ENCODE results near the gene A1CF.
A peak's percentile ranks its signal among the peaks of the same experiment; 100 is the strongest.
"Not testable (repeated sequence)": the region's sequence is repeated elsewhere in the genome, so short reads cannot be mapped to it uniquely, and the experiment has no call there.

Gene A1CF

DNA sequence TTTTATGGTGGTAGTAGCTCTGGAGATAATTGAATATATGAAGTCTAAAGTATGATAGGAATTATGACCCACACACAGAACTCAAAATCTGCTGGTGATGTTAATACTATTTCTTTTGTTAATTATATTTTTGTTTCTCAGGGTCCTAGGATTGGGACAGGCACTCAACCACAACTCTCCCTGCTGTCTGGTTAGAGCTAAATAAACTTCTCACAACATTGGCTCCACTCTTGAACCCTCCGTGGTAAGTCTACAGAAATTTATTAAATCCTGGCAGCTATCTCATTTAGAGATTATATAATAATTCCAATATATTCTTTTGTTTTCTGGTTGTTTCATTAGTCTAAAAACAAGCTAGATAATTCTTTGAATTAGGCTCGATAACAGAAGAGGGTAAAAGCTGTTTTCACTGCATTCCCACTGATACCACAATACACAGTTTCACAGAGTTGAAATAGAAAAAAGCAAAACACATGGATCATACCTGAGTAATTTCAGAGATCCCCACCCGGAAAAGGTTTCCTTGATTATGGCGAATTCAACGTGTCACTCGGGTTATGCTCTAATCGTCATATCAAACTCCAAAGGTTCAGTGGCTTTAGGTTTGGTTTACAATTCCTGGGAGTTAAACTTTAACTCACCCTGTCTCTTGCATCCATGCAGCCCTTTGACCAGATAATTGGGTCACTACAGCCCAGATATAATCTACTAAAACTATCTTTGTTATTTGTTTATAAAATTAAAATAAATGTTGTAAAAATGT is at the start of gene A1CF:
Gene A1CF, minus strand, starts transcription at position 531 of the 763 bp plus-strand sequence. CDS start 25,687 bp downstream, outside the sequence.
- FAIRE-seq = peak; percentile 37

DNA sequence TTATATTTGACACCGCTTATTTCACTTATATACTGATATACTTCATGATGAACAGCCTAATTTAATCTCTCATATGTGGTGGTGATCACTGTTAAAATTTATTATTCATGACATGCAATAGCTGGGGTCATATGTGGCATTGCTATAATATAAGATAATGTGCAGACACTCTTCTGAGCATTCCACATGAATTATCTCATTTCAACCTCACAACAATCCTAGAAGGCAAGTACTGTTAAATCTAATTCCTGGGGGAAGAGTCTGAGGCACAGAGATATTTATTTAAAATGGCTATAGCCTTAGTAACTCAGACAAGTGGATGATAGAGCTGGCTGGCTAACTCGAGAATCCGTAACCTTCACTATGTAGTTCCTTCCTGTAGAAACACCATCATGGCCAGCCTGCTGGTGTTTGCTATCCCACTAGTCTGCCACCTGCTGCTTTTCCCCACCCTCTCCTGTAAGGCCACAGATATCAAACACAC is 46.6 kb upstream of the A1CF start:
- peak; percentile 23 for FAIRE-seq

- no peak for FAIRE-seq
Observed at GRCh38 chr10:50929670-50930069, 44.2 kb upstream of the A1CF start.

GRCh38 chr10:50928190-50928552 is 42.7 kb upstream of the A1CF start:
- no peak for FAIRE-seq

DNA sequence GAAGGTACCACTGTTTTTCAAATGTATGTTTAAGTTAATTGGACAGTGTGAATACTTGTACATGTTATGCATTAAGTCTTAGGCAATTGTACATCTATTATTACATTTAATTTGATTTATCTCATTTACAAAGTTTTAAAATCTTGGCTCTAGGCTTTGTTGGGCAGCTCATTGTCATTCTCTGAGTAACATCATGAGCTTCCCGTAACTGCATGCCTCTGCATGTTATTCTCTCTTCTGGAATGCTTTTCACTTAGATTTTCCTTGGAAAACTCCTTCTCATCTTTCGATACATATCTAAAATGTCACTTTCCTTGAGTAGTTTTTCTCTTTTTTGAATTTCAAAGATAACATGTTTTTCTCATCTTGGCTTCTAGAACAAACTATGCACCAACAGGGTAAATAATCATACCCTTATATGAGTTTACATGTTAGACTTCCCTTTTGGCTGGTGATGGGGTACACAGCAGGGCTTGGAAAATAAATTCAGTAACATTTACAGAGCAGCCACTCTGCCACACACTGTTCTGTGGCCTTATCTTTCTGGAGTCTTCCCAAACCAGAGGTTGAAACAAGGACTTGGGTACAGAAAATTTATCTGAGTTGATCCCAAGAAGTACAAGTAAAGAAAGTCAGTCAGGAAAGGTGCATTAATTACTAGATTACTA is 42.2 kb upstream of the A1CF start:
- no peak for FAIRE-seq

DNA sequence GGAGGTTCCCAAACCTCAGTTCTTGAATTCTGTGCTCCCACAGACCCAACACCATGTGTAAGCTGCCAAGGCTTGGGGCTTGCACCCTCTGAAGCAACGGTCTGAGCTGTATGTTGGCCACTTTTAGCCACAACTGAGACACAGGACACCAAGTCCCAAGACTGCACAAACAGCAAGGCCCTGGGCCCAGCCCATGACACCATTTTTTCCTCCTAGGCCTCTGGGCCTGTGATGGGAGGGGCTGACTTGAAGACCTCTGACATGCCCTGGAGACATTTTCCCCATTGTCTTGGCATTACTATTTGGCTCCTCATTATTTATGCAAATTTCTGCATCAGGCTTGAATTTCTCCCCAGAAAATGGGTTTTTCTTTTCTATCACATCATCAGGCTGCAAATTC is 38.0 kb upstream of the A1CF start:
- FAIRE-seq = not testable (repeated sequence)

GRCh38 chr10:50919010-50919409 is 33.6 kb upstream of the A1CF start:
- no peak for FAIRE-seq

GRCh38 chr10:50918529-50918928 is 33.1 kb upstream of the A1CF start:
- no peak for FAIRE-seq

DNA sequence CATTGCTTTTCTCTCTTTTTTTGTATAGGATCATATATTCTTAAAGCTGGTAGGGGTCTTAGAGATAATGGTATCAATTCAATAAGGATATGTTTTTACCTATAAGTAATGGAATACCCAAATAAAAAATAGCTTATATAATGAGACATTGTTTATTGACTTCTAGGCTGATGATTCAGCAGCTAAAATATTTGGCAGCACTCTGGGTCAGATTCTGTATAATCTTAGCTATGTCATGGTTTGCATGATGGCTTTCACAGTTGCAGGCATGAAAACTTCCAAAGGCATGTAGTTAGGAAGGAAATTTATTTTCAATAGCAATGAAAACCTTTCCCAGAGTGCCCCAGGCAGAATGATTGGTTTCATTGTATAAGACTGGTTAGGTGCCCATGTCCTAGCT is 32.1 kb upstream of the A1CF start:
- no peak for FAIRE-seq

DNA sequence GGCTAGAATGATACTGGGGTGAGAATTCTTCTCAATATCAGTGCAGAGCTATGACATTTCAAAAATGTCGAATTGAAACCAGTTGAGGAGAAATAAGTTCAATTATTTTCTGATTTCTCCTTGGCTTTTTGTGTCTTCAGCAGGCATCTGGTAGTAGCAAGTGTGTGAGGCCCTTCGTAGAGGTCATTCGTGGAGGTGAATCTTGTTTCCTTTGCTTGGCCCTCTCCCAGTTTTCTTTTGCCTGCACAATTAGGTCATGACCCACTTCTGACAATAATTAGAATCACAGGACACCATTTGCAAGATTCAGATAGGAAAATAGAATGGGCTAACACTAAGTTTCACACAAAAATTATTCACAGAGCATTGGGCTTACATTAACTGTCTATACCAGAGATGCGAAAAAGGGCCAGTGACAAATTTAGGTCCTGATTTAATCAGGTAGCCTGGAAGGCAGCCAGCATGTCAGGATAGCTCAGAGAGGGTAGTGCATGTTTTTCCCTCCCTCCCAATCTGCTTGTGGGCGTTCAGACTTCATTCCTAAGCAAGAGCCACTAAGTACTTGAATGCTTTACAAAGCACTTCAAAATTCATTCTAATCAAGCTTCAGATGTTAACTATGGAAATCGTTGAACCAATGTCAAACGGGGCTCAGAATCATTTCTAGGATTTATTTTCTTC is 24.0 kb upstream of the A1CF start:
- no peak for FAIRE-seq

DNA sequence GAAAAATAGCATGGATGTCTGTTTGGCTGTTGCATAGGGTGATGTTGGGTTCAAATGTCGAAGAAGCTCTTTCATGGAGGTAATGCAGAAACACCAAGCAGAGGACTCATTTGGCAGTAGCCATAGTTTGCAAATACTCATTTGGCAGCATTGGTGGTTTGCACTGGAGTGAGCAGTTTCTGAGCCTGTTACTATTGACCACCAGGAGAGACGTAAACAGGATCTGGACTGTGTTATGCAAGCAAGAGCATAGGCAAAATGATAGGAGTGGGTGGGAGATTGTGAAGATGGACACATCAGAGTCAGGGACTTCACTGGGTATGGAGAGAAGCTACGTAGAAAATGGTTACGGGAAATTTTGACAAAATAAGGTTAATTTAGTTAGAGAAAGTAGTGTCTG is 22.9 kb upstream of the A1CF start:
- no peak for FAIRE-seq

DNA sequence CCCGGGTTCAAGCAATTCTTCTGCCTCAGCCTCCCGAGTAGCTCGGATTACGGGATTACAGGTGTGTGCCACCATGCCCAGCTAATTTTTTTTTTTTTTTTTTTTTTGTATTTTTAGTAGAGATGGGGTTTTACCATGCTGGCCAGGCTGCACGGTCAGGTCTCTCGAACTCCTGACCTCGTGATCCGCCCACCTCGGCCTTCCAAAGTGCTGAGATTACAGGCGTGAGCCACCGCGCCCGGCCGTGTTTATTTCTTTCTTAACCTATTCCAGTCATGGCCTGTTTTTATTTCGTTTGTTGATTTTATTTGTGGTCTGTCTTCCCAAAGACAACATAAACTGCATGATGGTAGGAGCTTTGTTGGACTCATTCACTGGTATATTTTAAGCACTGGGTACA is 20.4 kb upstream of the A1CF start:
- FAIRE-seq = not testable (repeated sequence)

DNA sequence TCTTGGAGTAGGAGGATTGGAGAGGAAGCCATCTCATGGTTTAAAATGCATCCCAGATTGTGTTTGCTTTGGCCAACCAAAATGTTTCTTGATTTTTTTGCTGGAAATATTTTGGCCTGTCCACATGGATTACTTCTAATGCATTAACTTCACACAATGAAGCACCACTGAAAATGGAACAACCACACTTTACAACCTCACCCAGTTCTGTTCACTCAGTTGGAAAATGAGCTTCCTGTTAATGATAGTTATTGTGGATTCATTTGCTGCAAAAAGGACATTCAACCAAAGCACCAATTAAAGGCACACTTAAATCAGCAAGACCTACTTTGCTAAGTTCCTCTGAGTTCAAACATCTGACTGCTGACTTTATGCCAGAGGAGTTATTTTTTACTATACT is 11.3 kb upstream of the A1CF start:
- no peak for FAIRE-seq

- FAIRE-seq = no peak
Observed at GRCh38 chr10:50894312-50894711, 8.9 kb upstream of the A1CF start.

GRCh38 chr10:50892467-50892866 is 7.0 kb upstream of the A1CF start:
- FAIRE-seq = no peak

GRCh38 chr10:50884302-50884701 is 1.1 kb downstream of the A1CF start:
- FAIRE-seq = peak; percentile 55

DNA sequence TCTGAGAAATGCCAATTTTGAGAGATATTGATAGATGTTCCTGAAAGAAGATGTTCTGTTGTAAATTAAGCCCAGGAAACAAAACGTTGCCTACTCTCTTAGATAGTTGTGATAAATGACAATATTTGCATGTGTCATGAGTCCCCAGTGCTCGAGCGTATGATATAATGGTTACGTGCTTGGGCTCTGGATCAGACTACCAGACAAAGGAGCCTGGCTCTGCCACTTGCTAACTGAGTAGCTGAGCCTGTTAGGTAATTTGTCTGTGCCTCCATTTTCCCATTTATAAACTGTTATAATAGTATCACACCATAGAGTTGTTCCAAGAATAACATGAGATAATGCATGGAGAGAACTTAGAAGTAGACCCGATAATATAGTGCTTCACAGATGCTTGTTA is 1.8 kb downstream of the A1CF start:
- no peak for FAIRE-seq

- FAIRE-seq = no peak
Observed at GRCh38 chr10:50882540-50882983, 2.9 kb downstream of the A1CF start.

DNA sequence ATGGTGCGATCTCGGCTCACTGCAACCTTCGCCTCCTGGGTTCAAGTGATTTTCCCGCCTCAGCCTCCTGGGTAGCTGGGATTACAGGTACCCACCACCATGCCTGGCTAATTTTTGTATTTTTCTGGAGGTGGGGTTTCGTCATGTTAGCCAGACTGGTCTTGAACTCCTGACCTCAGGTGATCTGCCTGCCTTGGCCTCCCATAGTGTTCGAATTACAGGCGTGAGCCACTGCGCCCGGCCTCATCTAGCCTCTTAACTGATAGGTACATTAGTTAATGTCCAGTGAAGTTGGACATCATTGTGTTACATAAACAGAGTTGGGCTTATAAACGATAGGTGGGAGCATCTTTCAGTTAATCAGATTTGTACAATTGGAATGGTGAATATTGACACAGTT is 4.4 kb downstream of the A1CF start:
- FAIRE-seq = not testable (repeated sequence)

DNA sequence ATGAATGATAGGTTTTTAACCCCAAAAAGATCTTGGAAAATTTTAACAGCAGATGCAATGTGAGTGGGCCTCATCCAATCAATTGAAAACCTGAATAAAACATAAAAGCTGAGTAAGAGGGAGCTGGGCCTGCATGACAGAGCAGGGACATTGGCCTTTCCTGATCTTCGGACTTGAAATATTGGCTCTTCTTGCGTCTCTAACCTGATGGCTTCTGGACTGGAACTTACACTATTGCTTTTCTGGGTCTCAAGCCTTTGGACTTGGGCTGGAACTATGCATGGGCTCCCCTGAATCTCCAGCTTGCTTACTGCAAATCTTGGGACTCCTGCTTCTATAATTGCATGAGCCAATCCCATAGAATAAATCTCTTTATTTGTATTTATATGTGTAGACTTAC is 9.0 kb downstream of the A1CF start:
- no peak for FAIRE-seq

DNA sequence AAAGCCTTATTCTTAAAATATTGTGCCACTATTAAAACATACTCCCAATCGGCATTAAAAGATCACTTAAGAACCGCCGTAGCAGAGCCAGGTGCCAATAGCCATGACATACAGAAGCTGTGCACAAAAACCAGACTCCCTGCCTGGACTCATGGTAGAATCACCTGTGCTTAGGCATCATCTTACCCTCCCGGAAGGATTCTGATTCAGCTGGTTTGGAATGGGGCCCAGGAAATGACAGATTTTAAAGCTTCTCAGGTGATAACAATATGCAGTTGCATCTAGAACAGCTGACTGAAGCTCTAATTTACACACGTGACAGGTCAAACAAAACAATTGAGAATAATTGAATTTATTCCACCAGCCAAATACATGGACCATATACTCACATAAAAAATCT is 10.7 kb downstream of the A1CF start:
- no peak for FAIRE-seq

GRCh38 chr10:50866317-50866716 is 19.1 kb downstream of the A1CF start:
- no peak for FAIRE-seq

- no peak for FAIRE-seq
Observed at GRCh38 chr10:50862719-50863118, 22.7 kb downstream of the A1CF start.

DNA sequence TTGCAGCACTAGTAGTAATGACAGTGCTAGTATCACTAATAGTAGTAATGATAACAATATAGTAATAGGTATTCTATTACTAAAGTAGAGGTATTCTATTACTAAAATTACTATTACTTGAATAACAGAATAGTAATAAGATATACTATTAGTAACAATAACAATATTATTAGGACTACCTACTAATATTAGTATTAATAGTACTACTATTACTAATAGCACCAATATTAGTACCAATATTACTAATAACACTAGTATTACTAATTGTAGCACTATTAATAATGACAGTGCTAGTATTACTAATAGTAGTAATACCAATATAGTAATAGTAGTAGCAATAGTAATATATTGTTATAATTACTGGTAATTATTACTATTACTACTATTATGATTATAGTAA is 24.1 kb downstream of the A1CF start:
- no peak for FAIRE-seq
